OCI-LY3 (cell line): Measurements from ENCODE around the gene FERMT2.

Experiments
- H2AFZ ChIP-seq: fragments of 200-600, 300-600 bp; shearing (Covaris generic); 2 replicates; pipeline ENCODE4 v1.6.0; 2014; ENCODE audit warnings: antibody characterized with exemption, low read depth, low read length
- H3K27ac ChIP-seq: fragments of 200-600, 300-600 bp; sonication (generic); 2 replicates; pipeline ENCODE4 v1.5.1; 2014; ENCODE audit warnings: mild to moderate bottlenecking, low read length, moderate library complexity, mixed read lengths
- H3K27me3 ChIP-seq: fragments of 200-600, 300-600 bp; sonication (generic); 2 replicates; pipeline ENCODE4 v1.6.1; 2014; ENCODE audit warnings: low read depth, low read length, mixed read lengths
- H3K36me3 ChIP-seq: fragments of 200-600, 300-600 bp; sonication (generic); replicated peaks from 2 replicates; pipeline ENCODE3; 2014; ENCODE audit warnings: low read depth, low read length, mixed read lengths
- H3K4me1 ChIP-seq: fragments of 300-600, 200-600 bp; sonication (generic); 2 replicates; pipeline ENCODE4 v1.6.1; 2014; ENCODE audit warnings: low read length, mixed read lengths
- H3K4me2 ChIP-seq: fragments of 200-600, 300-600 bp; sonication (generic); 2 replicates; pipeline ENCODE4 v1.6.1; 2014; ENCODE audit warnings: low read length, mixed read lengths
- H3K4me3 ChIP-seq: fragments of 300-600, 200-600 bp; sonication (generic); 2 replicates; pipeline ENCODE4 v1.5.1; 2014; ENCODE audit warnings: antibody characterized with exemption, mild to moderate bottlenecking, low read length, moderate library complexity
- H3K79me2 ChIP-seq: fragments of 300-600, 200-600 bp; shearing (Covaris generic); 2 replicates; pipeline ENCODE4 v1.6.1; 2014; ENCODE audit warnings: mild to moderate bottlenecking, low read length, mixed read lengths
- H3K9ac ChIP-seq: fragments of 300-600, 200-600 bp; shearing (Covaris generic); 2 replicates; pipeline ENCODE4 v1.6.0; 2014; ENCODE audit warnings: mild to moderate bottlenecking, low read length, moderate library complexity
- H3K9me3 ChIP-seq: fragments of 200-600, 300-600 bp; shearing (Covaris generic); 2 replicates; pipeline ENCODE4 v1.6.1; 2014; ENCODE audit warnings: low read length, mixed read lengths; ENCODE audit not compliant: insufficient read depth
- H4K20me1 ChIP-seq: fragments of 200-600, 300-600 bp; sonication (generic); 2 replicates; pipeline ENCODE4 v1.6.1; 2016; ENCODE audit warnings: low read length, mixed read lengths; ENCODE audit not compliant: insufficient read depth
- CTCF ChIP-seq: fragments of 200-600, 300-600 bp; sonication (generic); IDR thresholded peaks from 2 replicates; pipeline ENCODE4 v1.5.1; 2014; ENCODE audit warnings: antibody characterized with exemption, low read length, low read depth
- EZH2phosphoT487 ChIP-seq: fragments of 200-600 bp; shearing (Covaris generic); IDR thresholded peaks from 2 replicates; pipeline ENCODE4 v1.6.1; 2018; ENCODE audit warnings: antibody characterized with exemption, mixed run types, low read depth

FERMT2 gene

GRCh38 chr14:52907949-52908348, 42.9 kb downstream of the FERMT2 start:
- Histone ChIP-seq H3K27ac (no peak overlapping the region), H3K79me2 (no peaks in the 10 kb centered on the region), H3K9me3 (no peaks in the 10 kb centered on the region), H3K36me3 (no peaks in the 10 kb centered on the region), H2AFZ (no peak overlapping the region), H3K4me1 (no peaks in the 10 kb centered on the region), H4K20me1 (no peaks in the 10 kb centered on the region), H3K4me3 (no peak overlapping the region), H3K27me3 (no peaks in the 10 kb centered on the region), H3K4me2 (no peak overlapping the region), H3K9ac (no peak overlapping the region)
- TF ChIP-seq EZH2phosphoT487 = no peak
- TF ChIP-seq CTCF = no peak

GRCh38 chr14:52906141-52906601, 44.7 kb downstream of the FERMT2 start:
- H3K4me3 ChIP-seq = no peak overlapping the region
- no peaks in the 10 kb centered on the region for H3K4me1 ChIP-seq
- no peaks in the 10 kb centered on the region for H3K79me2 ChIP-seq
- no peaks in the 10 kb centered on the region for H3K36me3 ChIP-seq
- H3K4me2 ChIP-seq = no peak overlapping the region
- no peak overlapping the region for H3K27ac ChIP-seq
- H4K20me1 ChIP-seq = no peaks in the 10 kb centered on the region
- H3K27me3 ChIP-seq = no peaks in the 10 kb centered on the region
- no peaks in the 10 kb centered on the region for H3K9me3 ChIP-seq
- H2AFZ ChIP-seq = no peak overlapping the region
- no peak overlapping the region for H3K9ac ChIP-seq
- TF ChIP-seq EZH2phosphoT487 = no peak
- TF ChIP-seq CTCF = no peak

- H3K9ac ChIP-seq = no peak overlapping the region
- no peaks in the 10 kb centered on the region for H3K36me3 ChIP-seq
These were observed 47.8 kb downstream of the FERMT2 start for GRCh38 chr14:52902971-52903619.

More at GRCh38 chr14:52902971-52903619, 47.8 kb downstream of the FERMT2 start:
- Histone ChIP-seq H3K9me3 (no peaks in the 10 kb centered on the region), H3K4me3 (no peak overlapping the region), H3K27me3 (no peaks in the 10 kb centered on the region), H3K79me2 (no peaks in the 10 kb centered on the region), H3K4me1 (no peaks in the 10 kb centered on the region), H4K20me1 (no peaks in the 10 kb centered on the region), H2AFZ (no peak overlapping the region), H3K27ac (no peak overlapping the region), H3K4me2 (no peak overlapping the region)
- TF ChIP-seq CTCF (no peak), EZH2phosphoT487 (no peak)
